ENCODE measurements around the gene STOML1. TPM values are rescaled to one million over a fixed set of nuclear protein-coding genes. Genes with fewer than 3 reads are reported as not detected.

The STOML1 gene
- total RNA-seq, 1 experiment from 2014 or later: 6.9 TPM

GRCh38 chr15:74011610-74012009, 19.5 kb upstream of the STOML1 start:
- H3K27ac ChIP-seq (ENCODE audit: low read length): no peak overlapping the region
- BruUV-seq (replicated peaks): no TSS peak
- H3K9me3 ChIP-seq (ENCODE audit: control insufficient read depth, insufficient read depth, low read depth, low read length): no peaks in the 10 kb centered on the region
- H3K27me3 ChIP-seq (ENCODE audit: control insufficient read depth, insufficient read depth, low read length): no peaks in the 10 kb centered on the region
- in situ Hi-C loops (cut with HindIII; ENCODE audit: low pct_unique_long_range_greater_than_20kb, low sequenced_read_pairs) (no loop called here), intact Hi-C loops (cut with micrococcal nuclease; ENCODE audit: unreplicated experiment) (no loop called here)
- no peak for DNase-seq (ENCODE audit: low read depth, low spot score)
- POLR2A ChIA-PET: no interaction called here
- H3K4me1 ChIP-seq (ENCODE audit: control insufficient read depth, insufficient read depth, low read length): peaks cover 6% of the 10 kb centered on the region; the same call in 1 of the 2 replicates
- no peak overlapping the region for H3K4me3 ChIP-seq (ENCODE audit: low read depth in 2 of 2, low read length in 2 of 2)
- TF ChIP-seq REST (IDR thresholded peaks at IDR 0.05; ENCODE audit: insufficient read depth in 1 of 2, low read depth in 2 of 2, low read length in 1 of 2) (no peak), POLR2AphosphoS5 (IDR thresholded peaks at IDR 0.05; ENCODE audit: low read depth, low read length) (no peak), CTCF (IDR thresholded peaks at IDR 0.05) (no peak)
- ATAC-seq: no peak
- CTCF ChIA-PET: no interaction called here
- H3K36me3 ChIP-seq (ENCODE audit: control insufficient read depth, insufficient read depth, low read length): no peaks in the 10 kb centered on the region

GRCh38 chr15:74010929-74011540, 18.9 kb upstream of the STOML1 start:
- Histone ChIP-seq H3K27me3 (ENCODE audit: control insufficient read depth, insufficient read depth, low read length) (no peaks in the 10 kb centered on the region), H3K36me3 (ENCODE audit: control insufficient read depth, insufficient read depth, low read length) (no peaks in the 10 kb centered on the region), H3K4me1 (ENCODE audit: control insufficient read depth, insufficient read depth, low read length) (peaks cover 6% of the 10 kb centered on the region; the same call in 1 of the 2 replicates), H3K27ac (ENCODE audit: low read length) (no peak overlapping the region), H3K9me3 (ENCODE audit: control insufficient read depth, insufficient read depth, low read depth, low read length) (no peaks in the 10 kb centered on the region), H3K4me3 (ENCODE audit: low read depth in 2 of 2, low read length in 2 of 2) (no peak overlapping the region)
- ATAC-seq (no peak), DNase-seq (ENCODE audit: low read depth, low spot score) (no peak)
- POLR2A ChIA-PET: interaction anchor here (0.6 kb wide), 1 partner anchor 472 kb away, joined by 3 read pairs; no protein-coding TSS in a partner anchor
- intact Hi-C loops (cut with micrococcal nuclease; ENCODE audit: unreplicated experiment): no loop called here
- in situ Hi-C loops (cut with HindIII; ENCODE audit: low pct_unique_long_range_greater_than_20kb, low sequenced_read_pairs): no loop called here
- no peak for TF ChIP-seq TCF7L2 (IDR thresholded peaks at IDR 0.05; ENCODE audit: low read depth, low read length)
- no peak for TF ChIP-seq SIN3A (IDR thresholded peaks at IDR 0.05; ENCODE audit: borderline replicate concordance, insufficient read depth, low read depth, low read length)
- BruUV-seq (replicated peaks): no TSS peak
- CTCF ChIA-PET: no interaction called here

GRCh38 chr15:74008901-74009300, 16.8 kb upstream of the STOML1 start:
- TF ChIP-seq POLR2AphosphoS5 (IDR thresholded peaks at IDR 0.05; ENCODE audit: low read depth, low read length) (no peak), REST (IDR thresholded peaks at IDR 0.05; ENCODE audit: insufficient read depth in 1 of 2, low read depth in 2 of 2, low read length in 1 of 2) (no peak), TCF7L2 (IDR thresholded peaks at IDR 0.05; ENCODE audit: low read depth, low read length) (no peak), SIN3A (IDR thresholded peaks at IDR 0.05; ENCODE audit: borderline replicate concordance, insufficient read depth, low read depth, low read length) (no peak), CTCF (IDR thresholded peaks at IDR 0.05) (no peak)
- H3K27me3 ChIP-seq (ENCODE audit: control insufficient read depth, insufficient read depth, low read length): no peaks in the 10 kb centered on the region
- no TSS peak for BruUV-seq (replicated peaks)
- no peaks in the 10 kb centered on the region for H3K9me3 ChIP-seq (ENCODE audit: control insufficient read depth, insufficient read depth, low read depth, low read length)
- ChIA-PET POLR2A (no interaction called here), CTCF (no interaction called here)
- ATAC-seq: no peak
- H3K4me1 ChIP-seq (ENCODE audit: control insufficient read depth, insufficient read depth, low read length): peaks cover 6% of the 10 kb centered on the region; the same call in 1 of the 2 replicates
- no peaks in the 10 kb centered on the region for H3K36me3 ChIP-seq (ENCODE audit: control insufficient read depth, insufficient read depth, low read length)
- no peak overlapping the region for H3K4me3 ChIP-seq (ENCODE audit: low read depth in 2 of 2, low read length in 2 of 2)
- in situ Hi-C loops (cut with HindIII; ENCODE audit: low pct_unique_long_range_greater_than_20kb, low sequenced_read_pairs): no loop called here
- no peak for DNase-seq (ENCODE audit: low read depth, low spot score)
- H3K27ac ChIP-seq (ENCODE audit: low read length): no peak overlapping the region
- intact Hi-C loops (cut with micrococcal nuclease; ENCODE audit: unreplicated experiment): no loop called here

Measured in Panc1 (cell line).